Choroid plexus epithelial cell (primary cell): ENCODE data around the gene NTM.
A peak's percentile ranks its signal among the peaks of the same experiment; 100 is the strongest.

ENCODE experiments used
- DNase-seq: peaks from one replicate; pipeline ENCODE4 v3.0.0-alpha.2; 2010; ENCODE audit warnings: low read depth
- H3K4me3 ChIP-seq: 2 replicates; pipeline ENCODE4 v1.5.1; 2011; ENCODE audit warnings: low read depth, mild to moderate bottlenecking, control low read depth, low read length, moderate library complexity
- CTCF ChIP-seq: conservative IDR thresholded peaks from 2 replicates; pipeline ENCODE4 v1.5.1; 2011; ENCODE audit warnings: low read depth, mild to moderate bottlenecking, control low read depth, inconsistent platforms, low read length, moderate library complexity

The NTM gene

GRCh38 chr11:132307309-132308020 lies 937.0 kb downstream of the NTM start:
- no peak overlapping the region for H3K4me3 ChIP-seq
- no peak for TF ChIP-seq CTCF
- no peak for DNase-seq

GRCh38 chr11:132310390-132311375 lies 940.3 kb downstream of the NTM start:
- H3K4me3 ChIP-seq: no peak overlapping the region
- DNase-seq: no peak
- TF ChIP-seq CTCF: no peak

GRCh38 chr11:132311703-132312102 lies 941.3 kb downstream of the NTM start:
- DNase-seq: no peak
- no peak overlapping the region for H3K4me3 ChIP-seq
- no peak for TF ChIP-seq CTCF

- H3K4me3 ChIP-seq: no peak overlapping the region
- DNase-seq: peak; percentile 78
- no peak for TF ChIP-seq CTCF
These were observed 941.7 kb downstream of the NTM start for GRCh38 chr11:132312161-132312560.

GRCh38 chr11:132312701-132313111 lies 942.3 kb downstream of the NTM start:
- DNase-seq: peak; percentile 69
- peak; percentile 85 for TF ChIP-seq CTCF
- H3K4me3 ChIP-seq: no peak overlapping the region

- no peak for TF ChIP-seq CTCF
- no peak overlapping the region for H3K4me3 ChIP-seq
- DNase-seq: no peak
These were observed 944.6 kb downstream of the NTM start for GRCh38 chr11:132314911-132315455.
